ENCODE results near the gene HACL1. TPM values are rescaled to one million over a fixed set of nuclear protein-coding genes. Genes with fewer than 3 reads are reported as not detected.

The HACL1 gene
- polyA plus RNA-seq, 1 experiment: 32.4 TPM

DNA sequence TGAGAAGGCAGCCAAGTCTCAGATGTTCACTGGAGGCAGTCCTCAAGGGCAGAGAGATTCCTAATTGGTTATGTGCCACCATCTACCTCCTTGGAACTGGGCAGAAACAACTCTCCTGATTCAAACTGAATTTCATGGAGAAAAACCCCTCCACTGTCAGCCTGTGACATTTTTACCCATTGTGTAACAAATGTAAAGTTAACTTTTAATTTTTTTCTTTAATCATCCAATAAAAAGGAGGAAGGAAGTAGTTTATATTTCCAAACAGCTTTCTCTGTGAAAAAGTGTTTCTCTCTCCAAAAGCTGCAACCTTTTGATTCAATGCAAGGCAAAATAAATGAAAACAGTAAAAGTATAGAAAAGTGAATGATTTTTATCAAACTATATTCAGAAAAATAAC, 79.4 kb downstream of the HACL1 start:
- ChIA-PET CTCF (no interaction called here), POLR2A (no interaction called here)
- Histone ChIP-seq H3K4me3 (ENCODE audit: low read depth, low read length) (no peak overlapping the region), H3K36me3 (ENCODE audit: control insufficient read depth, insufficient read depth, low read length) (no peaks in the 10 kb centered on the region), H3K27me3 (ENCODE audit: control insufficient read depth, insufficient read depth, low read length) (peaks cover 2% of the 10 kb centered on the region; the same call in 1 of the 2 replicates)
- no peak for DNase-seq (ENCODE audit: low read depth)
- TF ChIP-seq, protein P1, sequence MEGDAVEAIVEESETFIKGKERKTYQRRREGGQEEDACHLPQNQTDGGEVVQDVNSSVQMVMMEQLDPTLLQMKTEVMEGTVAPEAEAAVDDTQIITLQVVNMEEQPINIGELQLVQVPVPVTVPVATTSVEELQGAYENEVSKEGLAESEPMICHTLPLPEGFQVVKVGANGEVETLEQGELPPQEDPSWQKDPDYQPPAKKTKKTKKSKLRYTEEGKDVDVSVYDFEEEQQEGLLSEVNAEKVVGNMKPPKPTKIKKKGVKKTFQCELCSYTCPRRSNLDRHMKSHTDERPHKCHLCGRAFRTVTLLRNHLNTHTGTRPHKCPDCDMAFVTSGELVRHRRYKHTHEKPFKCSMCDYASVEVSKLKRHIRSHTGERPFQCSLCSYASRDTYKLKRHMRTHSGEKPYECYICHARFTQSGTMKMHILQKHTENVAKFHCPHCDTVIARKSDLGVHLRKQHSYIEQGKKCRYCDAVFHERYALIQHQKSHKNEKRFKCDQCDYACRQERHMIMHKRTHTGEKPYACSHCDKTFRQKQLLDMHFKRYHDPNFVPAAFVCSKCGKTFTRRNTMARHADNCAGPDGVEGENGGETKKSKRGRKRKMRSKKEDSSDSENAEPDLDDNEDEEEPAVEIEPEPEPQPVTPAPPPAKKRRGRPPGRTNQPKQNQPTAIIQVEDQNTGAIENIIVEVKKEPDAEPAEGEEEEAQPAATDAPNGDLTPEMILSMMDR (IDR thresholded peaks at IDR 0.05; ENCODE audit: insufficient read depth, low read depth, low read length): no peak

GRCh38 chr3:15521573-15521965, 79.8 kb downstream of the HACL1 start, which contains the start of gene COLQ:
TSS of gene COLQ (minus strand) at chr3:15521706. CDS start at chr3:15521625, 81 bp downstream.
- ChIA-PET CTCF (interaction anchor here (0.7 kb wide), 1 partner anchor 81 kb away, joined by 3 read pairs; no protein-coding TSS in a partner anchor), POLR2A (no interaction called here)
- peaks cover 2% of the 10 kb centered on the region; the same call in 1 of the 2 replicates for H3K27me3 ChIP-seq (ENCODE audit: control insufficient read depth, insufficient read depth, low read length)
- TF ChIP-seq, protein P1 (IDR thresholded peaks at IDR 0.05; ENCODE audit: insufficient read depth, low read depth, low read length): no peak
- no peaks in the 10 kb centered on the region for H3K36me3 ChIP-seq (ENCODE audit: control insufficient read depth, insufficient read depth, low read length)
- no peak within 1 kb of the TSS for H3K4me3 ChIP-seq (ENCODE audit: low read depth, low read length)
- no peak for DNase-seq (ENCODE audit: low read depth)

DNA sequence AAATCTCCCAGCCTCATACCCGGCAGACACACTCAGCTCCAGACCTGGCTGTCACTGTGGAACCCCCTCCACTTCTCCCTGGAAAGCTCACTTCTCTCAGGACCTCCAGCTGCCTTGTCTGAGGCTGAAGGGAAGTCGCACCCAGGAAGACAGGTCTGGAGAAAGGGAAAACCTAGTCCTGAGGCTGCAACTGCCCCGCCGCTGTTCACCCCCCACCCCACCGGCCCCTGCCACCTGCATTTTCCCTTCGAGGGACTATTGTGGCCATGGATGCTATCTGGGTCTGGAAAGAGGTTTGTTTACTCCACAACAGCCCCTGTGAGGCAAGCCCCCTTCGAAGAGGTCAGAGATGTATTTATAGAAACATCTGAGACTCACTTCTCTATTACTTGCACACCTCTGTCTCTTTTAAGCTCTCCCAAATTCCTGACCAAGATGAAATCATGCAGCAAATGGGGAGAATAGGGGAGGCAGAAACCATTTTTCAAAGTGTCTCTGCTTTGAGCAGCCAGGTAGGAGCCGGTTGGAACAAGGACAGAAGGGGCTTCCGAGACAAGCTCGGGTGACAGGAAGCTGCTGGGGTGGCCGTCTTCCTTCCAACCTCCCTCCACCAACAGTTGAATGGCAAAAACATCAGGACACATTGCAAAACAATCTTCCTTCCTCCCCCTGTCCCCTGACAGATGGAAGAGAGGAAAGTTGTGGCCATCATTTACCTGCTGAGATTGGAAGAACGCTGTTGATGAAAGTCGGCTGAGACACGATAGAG, 80.4 kb downstream of the HACL1 start:
- Histone ChIP-seq H3K4me3 (ENCODE audit: low read depth, low read length) (no peak overlapping the region), H3K27me3 (ENCODE audit: control insufficient read depth, insufficient read depth, low read length) (peaks cover 2% of the 10 kb centered on the region; the same call in 1 of the 2 replicates), H3K36me3 (ENCODE audit: control insufficient read depth, insufficient read depth, low read length) (no peaks in the 10 kb centered on the region)
- ChIA-PET POLR2A (no interaction called here), CTCF (interaction anchor here (0.7 kb wide), 1 partner anchor 81 kb away, joined by 3 read pairs; no protein-coding TSS in a partner anchor)
- TF ChIP-seq, protein P1 (IDR thresholded peaks at IDR 0.05; ENCODE audit: insufficient read depth, low read depth, low read length): no peak
- DNase-seq (ENCODE audit: low read depth): no peak

GRCh38 chr3:15520185-15520584, 81.2 kb downstream of the HACL1 start:
- TF ChIP-seq, protein P1 (IDR thresholded peaks at IDR 0.05; ENCODE audit: insufficient read depth, low read depth, low read length): no peak
- no peak overlapping the region for H3K4me3 ChIP-seq (ENCODE audit: low read depth, low read length)
- CTCF ChIA-PET: interaction anchor here (0.8 kb wide), 1 partner anchor 8 kb away, joined by 3 read pairs; no protein-coding TSS in a partner anchor
- no peaks in the 10 kb centered on the region for H3K36me3 ChIP-seq (ENCODE audit: control insufficient read depth, insufficient read depth, low read length)
- peaks cover 2% of the 10 kb centered on the region; the same call in 1 of the 2 replicates for H3K27me3 ChIP-seq (ENCODE audit: control insufficient read depth, insufficient read depth, low read length)
- POLR2A ChIA-PET: interaction anchor here (0.5 kb wide), 1 partner anchor 339 kb away, joined by 3 read pairs; no protein-coding TSS in a partner anchor
- no peak for DNase-seq (ENCODE audit: low read depth)

DNA sequence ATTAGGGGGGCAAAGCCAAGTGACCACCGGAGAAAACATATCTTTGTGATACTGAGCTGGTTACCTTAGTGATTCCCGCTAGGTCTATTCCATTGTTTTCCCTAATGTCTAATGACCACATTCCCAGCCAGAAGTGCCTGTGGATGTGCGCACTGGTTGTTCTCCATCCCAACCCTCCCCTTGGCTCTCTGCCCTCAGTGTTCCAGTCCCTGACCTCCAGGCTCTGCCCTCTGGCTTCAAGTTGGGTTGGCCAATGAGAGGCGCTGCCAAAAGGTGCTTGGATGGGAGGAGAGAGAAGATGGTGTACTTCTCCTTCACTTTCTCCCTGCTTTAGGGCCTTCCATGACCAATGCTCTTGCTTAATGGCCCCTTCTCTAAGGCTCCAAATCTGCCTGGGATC, 82.3 kb downstream of the HACL1 start:
- Histone ChIP-seq H3K36me3 (ENCODE audit: control insufficient read depth, insufficient read depth, low read length) (no peaks in the 10 kb centered on the region), H3K27me3 (ENCODE audit: control insufficient read depth, insufficient read depth, low read length) (peaks cover 2% of the 10 kb centered on the region; the same call in 1 of the 2 replicates), H3K4me3 (ENCODE audit: low read depth, low read length) (no peak overlapping the region)
- TF ChIP-seq, protein P1 (IDR thresholded peaks at IDR 0.05; ENCODE audit: insufficient read depth, low read depth, low read length): no peak
- POLR2A ChIA-PET: no interaction called here
- CTCF ChIA-PET: interaction anchor here (0.8 to 1.2 kb wide), 2 partner anchors 9 to 19 kb away, joined by 3 to 4 read pairs; no protein-coding TSS in a partner anchor
- no peak for DNase-seq (ENCODE audit: low read depth)
